MG63 (cell line): ENCODE data around the gene GRB2. TPM values are rescaled to one million over a fixed set of nuclear protein-coding genes. Genes with fewer than 3 reads are reported as not detected.
"Not testable (repeated sequence)": the region's sequence is repeated elsewhere in the genome, so short reads cannot be mapped to it uniquely, and the experiment has no call there.

Experiments used
- DNase-seq: peaks from one replicate; pipeline ENCODE4 v3.0.0-alpha.2; 2020
- H3K27me3 ChIP-seq: fragments of 250-450 bp; sonication (Bioruptor Pico); 2 replicates; pipeline ENCODE4 v1.5.1; 2020; ENCODE audit warnings: mild to moderate bottlenecking, moderate library complexity
- H3K36me3 ChIP-seq: fragments of 250-450 bp; sonication (Bioruptor Pico); 2 replicates; pipeline ENCODE4 v1.5.1; 2020; ENCODE audit warnings: mild to moderate bottlenecking, moderate library complexity
- H3K4me3 ChIP-seq: fragments of 250-450 bp; sonication (Bioruptor Pico); 2 replicates; pipeline ENCODE4 v1.5.1; 2020; ENCODE audit warnings: mild to moderate bottlenecking, moderate library complexity
- H3K9me3 ChIP-seq: fragments of 250-450 bp; sonication (Bioruptor Pico); 2 replicates; pipeline ENCODE4 v1.5.1; 2020; ENCODE audit warnings: mild to moderate bottlenecking, moderate library complexity
- total RNA-seq: library from RNA; depleted of rRNA; stranded (reverse); fragments of >200 nt; shearing (Covaris generic); gene quantifications from 2 replicates; pipeline ENCODE4 v1.2.3, GENCODE V29; 2014; ENCODE audit warnings: low replicate concordance

The GRB2 gene
- total RNA-seq, 1 experiment from 2014 or later: 134 TPM

DNA sequence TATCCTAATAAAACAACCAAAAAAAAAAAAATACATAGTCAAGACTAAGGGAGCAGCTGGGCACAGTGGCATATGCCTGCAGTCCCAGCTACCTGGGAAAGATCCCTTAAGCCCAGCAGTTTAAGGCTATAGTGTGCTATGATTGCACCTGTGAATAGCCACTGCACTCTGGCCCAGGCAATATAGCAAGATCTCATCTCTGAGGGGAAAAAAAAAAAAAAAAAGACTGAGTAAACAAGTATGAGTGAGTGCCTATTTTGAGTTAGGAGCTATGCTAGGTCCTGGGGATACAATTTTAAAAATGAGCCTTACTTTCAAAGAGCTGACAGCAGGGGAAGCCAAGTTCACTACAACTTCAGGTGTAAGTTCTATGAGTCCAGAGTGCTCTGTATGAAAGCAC, 55.4 kb downstream of the GRB2 start:
- no peak for DNase-seq
- Histone ChIP-seq H3K9me3 (no peaks in the 10 kb centered on the region), H3K36me3 (peaks cover 4% of the 10 kb centered on the region; the same call in 1 of the 2 replicates), H3K27me3 (no peaks in the 10 kb centered on the region), H3K4me3 (no peak overlapping the region)

DNA sequence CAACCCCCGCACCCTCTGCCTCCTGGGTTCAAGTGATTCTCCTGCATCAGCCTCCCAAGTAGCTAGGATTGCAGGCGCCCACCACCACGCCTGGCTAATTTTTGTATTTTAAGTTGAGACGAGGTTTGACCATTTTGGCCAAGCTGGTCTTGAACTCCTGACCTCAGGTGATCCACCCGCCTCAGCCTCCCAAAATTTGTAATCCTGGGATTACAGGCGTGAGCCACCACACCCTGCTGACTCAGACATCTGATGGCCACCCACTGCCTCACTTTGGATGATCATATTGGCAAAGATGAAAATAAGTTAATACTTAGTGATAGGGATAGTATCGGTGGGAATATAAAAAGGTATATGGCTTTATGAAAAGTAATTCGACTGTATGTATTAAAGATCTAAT, 55.9 kb downstream of the GRB2 start:
- H3K36me3 ChIP-seq: peaks cover 4% of the 10 kb centered on the region; the same call in 1 of the 2 replicates
- H3K27me3 ChIP-seq: no peaks in the 10 kb centered on the region
- DNase-seq: peak; percentile 22
- no peaks in the 10 kb centered on the region for H3K9me3 ChIP-seq
- no peak overlapping the region for H3K4me3 ChIP-seq

DNA sequence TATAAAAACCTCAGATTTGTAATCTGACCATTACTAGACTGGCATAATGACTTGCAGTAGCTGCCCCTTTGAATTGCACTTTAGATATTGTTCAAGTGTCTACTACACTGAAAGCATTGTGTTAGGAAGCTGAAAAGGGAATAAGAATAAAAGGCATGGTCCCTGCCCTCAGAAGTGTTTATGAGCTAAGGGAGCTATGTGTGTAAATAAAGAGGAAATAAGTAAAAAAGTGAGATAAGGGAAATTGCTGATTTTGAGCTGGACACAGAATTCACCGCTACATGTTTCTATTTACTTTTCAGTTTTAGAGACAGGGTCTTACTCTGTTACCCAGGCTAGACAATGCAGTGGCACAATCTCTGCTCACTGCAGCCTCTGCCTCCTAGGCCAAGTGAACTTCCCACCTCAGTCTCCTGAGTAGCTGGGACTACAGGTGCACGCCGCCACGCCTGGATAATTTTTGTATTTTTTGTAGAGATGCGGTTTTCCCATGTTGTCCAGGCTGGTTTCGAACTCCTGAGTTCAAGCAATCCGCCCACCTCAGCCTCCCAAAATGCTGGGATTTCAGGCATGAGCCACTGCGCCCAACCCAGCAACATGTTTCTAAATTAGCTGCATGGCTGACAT, 57.0 kb downstream of the GRB2 start:
- Histone ChIP-seq H3K27me3 (no peaks in the 10 kb centered on the region), H3K36me3 (no peaks in the 10 kb centered on the region), H3K9me3 (no peaks in the 10 kb centered on the region), H3K4me3 (no peak overlapping the region)
- no peak for DNase-seq

DNA sequence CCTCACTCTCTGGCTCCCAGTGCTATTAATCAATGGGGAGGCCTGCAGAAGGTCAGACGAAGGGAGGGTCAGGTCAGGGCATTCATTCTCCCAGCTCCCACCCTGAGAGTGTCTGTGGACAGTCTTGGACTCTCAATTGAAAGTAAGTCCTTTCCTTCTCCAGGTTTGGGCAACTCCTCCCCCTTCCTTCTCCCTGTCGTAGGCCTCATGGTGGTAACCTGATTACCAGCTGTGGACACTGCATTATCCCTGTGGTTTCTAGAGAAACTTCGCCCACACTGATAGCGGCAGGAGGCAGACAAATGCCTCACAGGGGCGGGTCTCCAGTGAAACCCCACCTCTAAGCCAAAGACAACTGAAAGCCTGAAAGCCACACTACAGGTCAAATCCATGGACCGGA, 58.6 kb downstream of the GRB2 start:
- DNase-seq: no peak
- H3K4me3 ChIP-seq: no peak overlapping the region
- no peaks in the 10 kb centered on the region for H3K36me3 ChIP-seq
- no peaks in the 10 kb centered on the region for H3K9me3 ChIP-seq
- H3K27me3 ChIP-seq: no peaks in the 10 kb centered on the region

DNA sequence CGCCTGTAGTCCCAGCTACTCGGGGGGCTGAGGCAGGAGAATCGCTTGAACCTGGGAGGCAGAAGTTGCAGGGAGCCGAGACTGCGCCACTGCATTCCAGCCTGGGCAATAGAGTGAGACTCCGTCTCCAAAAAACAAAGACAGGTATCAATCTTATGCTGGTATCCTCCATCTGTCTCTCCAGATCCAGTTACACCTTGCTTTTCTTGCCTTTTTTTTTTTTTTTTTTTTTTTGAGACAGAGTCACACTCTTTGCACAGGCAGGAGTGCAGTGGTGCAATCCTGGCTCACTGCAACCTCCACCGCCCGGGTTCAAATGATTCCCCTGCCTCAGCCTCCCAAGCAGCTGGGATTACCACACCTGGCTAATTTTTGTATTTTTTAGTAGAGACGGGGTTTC, 59.1 kb downstream of the GRB2 start:
- H3K36me3 ChIP-seq, H3K27me3 ChIP-seq, H3K9me3 ChIP-seq, DNase-seq, H3K4me3 ChIP-seq: not testable (repeated sequence)

DNA sequence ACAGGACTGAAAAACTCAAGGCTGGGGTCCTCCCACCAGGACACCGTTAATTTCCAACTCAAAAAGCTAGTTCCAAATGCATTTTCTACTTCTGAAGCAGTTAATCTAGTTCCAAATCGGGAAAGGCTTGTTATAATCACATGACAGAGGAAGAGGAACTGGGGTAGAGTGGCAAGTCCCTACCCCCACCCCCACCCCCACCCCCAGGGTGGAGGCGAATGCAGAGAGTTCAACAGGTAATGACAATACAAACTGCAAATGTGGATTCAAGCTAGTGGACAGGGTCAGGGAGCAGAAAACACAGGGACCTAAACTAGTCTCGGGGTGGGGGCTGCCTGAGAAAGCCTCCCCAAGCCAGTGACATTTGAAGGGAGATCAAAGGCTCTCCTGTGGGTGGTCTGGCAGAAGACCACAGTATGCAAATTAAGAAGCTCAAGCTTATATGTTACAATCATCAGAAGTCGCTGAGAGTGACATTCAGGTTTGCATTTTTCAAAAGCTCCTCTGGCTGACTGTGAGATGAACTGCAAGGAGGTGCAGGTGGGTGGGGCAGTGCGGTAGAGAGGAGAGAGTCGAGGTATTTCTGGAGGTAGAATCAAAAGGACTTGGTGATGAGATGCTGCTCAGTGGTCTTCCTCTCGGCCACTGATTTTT, 59.8 kb downstream of the GRB2 start:
- Histone ChIP-seq H3K36me3 (no peaks in the 10 kb centered on the region), H3K4me3 (no peak overlapping the region), H3K9me3 (no peaks in the 10 kb centered on the region), H3K27me3 (no peaks in the 10 kb centered on the region)
- DNase-seq: no peak

DNA sequence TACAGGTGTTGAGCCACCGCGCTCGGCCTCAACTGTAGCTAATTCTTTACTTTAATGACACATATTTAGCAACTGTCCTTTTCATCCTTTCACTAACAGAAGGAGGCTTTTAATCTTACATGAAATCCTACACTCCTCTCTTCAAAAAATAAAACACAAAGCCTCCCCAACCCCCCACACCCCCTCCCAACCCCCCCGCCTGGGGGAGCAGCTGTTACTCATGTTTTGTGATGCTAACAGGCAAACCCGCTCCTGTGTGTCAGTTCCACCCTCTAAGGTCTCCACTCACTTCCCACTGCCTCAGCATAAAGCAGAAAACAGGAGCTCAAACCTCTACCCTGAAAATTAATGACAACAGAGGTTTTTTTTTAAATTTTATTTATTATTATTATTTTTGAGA, 60.8 kb downstream of the GRB2 start:
- Histone ChIP-seq H3K9me3 (no peaks in the 10 kb centered on the region), H3K27me3 (no peaks in the 10 kb centered on the region), H3K36me3 (no peaks in the 10 kb centered on the region), H3K4me3 (no peak overlapping the region)
- DNase-seq: no peak

DNA sequence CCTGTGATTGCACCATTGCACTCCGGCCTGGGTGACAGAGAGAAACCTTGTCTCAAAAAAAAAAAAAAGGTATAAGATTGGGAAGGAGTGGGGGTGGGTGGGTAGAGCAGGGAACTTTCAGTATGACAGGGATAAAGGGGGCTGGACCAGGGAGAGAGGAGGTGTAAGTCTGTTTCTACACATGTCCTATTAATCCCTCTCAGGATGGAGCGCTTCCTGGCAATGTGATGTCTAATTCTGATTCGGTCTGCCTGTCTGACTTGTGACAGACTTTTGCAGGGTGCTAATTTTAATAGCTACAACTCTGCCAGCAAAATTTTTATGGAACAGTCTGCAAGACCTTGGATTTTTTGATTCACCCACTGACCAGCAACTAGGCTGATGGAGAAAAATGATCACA, 62.5 kb downstream of the GRB2 start:
- H3K36me3 ChIP-seq: no peaks in the 10 kb centered on the region
- no peak for DNase-seq
- H3K27me3 ChIP-seq: no peaks in the 10 kb centered on the region
- H3K9me3 ChIP-seq: no peaks in the 10 kb centered on the region
- H3K4me3 ChIP-seq: no peak overlapping the region

DNA sequence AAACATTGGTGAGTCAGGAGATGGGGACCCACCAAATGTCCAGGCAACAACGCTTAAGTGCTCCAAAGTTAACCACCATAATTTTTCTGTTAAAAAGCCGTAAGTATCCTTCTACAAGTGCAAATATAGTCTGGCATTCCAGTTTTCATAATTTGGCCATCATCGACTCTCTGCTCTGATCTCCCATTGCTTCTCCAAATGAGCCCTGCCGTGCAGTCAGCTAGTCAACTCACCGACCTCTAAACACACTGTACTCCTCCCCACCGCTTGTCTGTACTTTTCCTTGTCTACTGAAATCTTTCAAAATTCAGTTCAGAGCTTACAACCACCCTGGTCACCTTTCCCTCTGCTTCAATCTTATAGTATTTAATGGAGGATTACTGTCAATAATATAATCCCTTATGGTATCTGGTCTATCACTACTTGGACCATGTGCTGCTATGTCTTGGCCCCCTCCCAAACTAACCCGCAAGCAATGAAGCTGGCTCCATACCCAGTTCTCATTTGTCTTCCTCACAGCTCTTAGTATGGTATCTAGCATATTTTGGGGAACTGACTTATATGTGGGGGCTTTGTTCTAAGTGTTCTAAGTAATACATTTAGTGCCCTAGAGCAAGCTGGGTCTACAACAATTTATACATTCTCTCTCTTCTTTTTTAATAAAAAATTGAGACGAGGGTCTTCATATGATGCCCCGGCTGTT, 63.5 kb downstream of the GRB2 start:
- H3K9me3 ChIP-seq: no peaks in the 10 kb centered on the region
- no peak overlapping the region for H3K4me3 ChIP-seq
- H3K27me3 ChIP-seq: no peaks in the 10 kb centered on the region
- H3K36me3 ChIP-seq: no peaks in the 10 kb centered on the region
- DNase-seq: no peak

DNA sequence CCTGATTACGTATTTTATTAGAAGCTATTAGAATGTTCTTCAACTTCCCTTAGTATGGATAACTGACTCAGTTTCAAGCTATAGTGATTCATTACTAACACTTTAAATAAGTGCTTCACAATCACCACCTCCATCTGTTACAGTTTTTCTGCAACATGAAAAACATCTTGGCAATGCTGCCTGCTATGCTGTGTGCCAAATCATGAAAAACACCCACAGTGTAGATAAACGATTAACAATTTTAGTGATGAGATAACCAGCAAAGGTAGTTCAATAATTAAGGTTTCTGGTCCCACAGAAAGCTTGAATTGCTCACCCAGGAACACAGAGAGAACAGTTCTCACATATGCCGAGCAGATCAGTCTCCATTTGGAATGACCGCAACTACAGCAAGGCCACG, 64.8 kb downstream of the GRB2 start:
- no peaks in the 10 kb centered on the region for H3K27me3 ChIP-seq
- H3K9me3 ChIP-seq: no peaks in the 10 kb centered on the region
- H3K4me3 ChIP-seq: no peak overlapping the region
- no peak for DNase-seq
- H3K36me3 ChIP-seq: no peaks in the 10 kb centered on the region

DNA sequence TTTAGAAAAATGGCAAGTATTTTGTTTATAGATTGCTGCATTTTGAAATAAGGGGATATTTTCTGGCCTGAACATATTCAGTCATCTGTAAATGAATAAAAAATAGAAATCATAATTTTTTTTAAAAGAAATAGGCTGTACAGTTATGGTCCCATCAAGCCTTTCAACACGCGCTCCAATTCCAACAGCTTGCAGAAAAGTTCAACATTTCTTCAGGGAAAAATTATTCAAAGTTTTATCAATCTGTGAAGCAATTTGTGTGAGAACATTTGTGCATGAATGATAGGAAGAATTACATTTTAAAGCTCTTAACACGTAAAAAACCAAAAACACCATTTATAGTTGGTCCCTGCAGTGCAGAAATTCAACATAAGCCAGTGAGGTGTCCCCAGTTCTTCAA, 65.5 kb downstream of the GRB2 start:
- H3K9me3 ChIP-seq: no peaks in the 10 kb centered on the region
- no peaks in the 10 kb centered on the region for H3K27me3 ChIP-seq
- DNase-seq: no peak
- no peak overlapping the region for H3K4me3 ChIP-seq
- no peaks in the 10 kb centered on the region for H3K36me3 ChIP-seq

DNA sequence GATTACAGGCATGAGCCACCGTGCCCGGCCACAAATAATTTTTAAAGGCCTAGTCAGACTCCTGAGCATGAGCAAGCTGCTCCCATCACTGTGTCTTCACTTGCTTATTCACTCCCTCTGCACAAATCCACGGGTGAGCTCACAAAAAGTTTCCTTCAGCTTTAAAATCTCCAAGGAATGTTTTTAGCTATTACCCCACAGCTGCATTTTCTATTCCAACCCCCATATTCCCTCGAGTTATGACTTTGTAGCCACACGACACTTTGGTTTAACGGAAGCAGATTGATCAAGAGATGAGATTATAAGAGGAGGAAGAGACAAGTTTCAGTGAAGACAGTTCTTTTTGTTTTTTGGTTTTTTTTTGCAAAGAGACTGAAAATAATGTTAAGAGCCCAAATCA, 67.1 kb downstream of the GRB2 start:
- no peaks in the 10 kb centered on the region for H3K27me3 ChIP-seq
- no peak for DNase-seq
- no peaks in the 10 kb centered on the region for H3K9me3 ChIP-seq
- H3K4me3 ChIP-seq: no peak overlapping the region
- no peaks in the 10 kb centered on the region for H3K36me3 ChIP-seq

DNA sequence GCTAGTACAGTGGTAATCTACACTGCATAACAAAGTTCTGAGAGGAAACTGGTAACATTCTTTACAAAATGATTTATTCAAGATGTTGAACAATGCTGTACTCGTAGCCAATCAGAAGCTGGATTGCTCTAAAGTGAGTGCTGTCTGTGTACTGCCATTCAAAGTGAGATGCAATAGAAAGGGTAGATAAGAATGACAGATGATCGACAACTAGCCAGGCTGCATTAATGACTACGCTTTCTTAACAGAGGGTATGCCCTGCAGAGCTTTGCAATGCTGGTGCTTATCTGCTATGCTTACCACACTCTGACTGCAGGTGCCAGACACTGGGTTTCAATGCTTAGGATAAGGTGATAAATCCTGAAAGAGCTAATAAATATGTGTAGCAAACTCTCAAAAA, 70.2 kb downstream of the GRB2 start:
- DNase-seq: no peak
- no peak overlapping the region for H3K4me3 ChIP-seq

DNA sequence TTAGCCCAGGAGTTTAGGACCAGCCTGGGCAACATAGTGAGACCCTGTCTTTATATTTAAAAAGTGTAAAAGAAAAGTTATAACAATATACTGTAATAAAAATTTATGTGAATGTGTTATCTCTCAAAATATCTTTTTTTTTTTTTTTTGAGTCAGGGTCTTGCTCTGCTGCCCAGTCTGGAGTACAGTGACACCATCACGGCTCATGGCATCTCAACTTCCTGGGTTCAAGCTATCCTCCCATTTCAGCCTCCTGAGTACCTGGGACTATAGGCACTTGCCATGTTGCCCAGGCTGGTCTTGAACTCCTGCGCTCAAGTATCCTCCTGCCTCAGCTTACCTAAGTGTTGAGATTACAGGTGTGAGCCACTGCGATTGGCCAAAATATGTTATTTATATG, 70.8 kb downstream of the GRB2 start:
- no peak overlapping the region for H3K4me3 ChIP-seq
- H3K36me3 ChIP-seq: peaks cover 5% of the 10 kb centered on the region
- H3K27me3 ChIP-seq: no peaks in the 10 kb centered on the region
- H3K9me3 ChIP-seq: no peaks in the 10 kb centered on the region
- no peak for DNase-seq

More for the DNA sequence above, 70.2 kb downstream of the GRB2 start:
- Histone ChIP-seq H3K36me3 (peaks cover 5% of the 10 kb centered on the region), H3K9me3 (no peaks in the 10 kb centered on the region), H3K27me3 (no peaks in the 10 kb centered on the region)

DNA sequence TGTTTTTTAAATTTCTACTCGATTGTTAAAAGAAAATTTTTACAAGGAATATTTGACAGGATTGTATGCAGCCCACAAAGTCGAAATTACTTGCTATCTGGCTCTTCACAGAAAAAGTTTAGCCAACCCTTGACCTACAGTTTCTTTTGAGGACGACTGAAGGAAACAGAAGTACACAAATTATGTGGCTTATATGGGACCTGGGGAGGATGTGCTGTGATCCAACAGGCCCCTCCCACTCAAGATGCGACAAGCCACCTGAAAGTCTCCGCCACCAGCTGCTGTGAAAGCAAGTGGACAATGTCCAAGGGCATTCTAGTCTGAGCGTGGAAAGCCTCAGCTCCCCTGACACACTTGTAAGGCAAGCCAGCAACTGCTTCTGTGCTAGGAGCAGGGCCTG, 73.8 kb downstream of the GRB2 start:
- DNase-seq: no peak
- Histone ChIP-seq H3K9me3 (no peaks in the 10 kb centered on the region), H3K36me3 (peaks cover 5% of the 10 kb centered on the region), H3K27me3 (no peaks in the 10 kb centered on the region), H3K4me3 (no peak overlapping the region)

DNA sequence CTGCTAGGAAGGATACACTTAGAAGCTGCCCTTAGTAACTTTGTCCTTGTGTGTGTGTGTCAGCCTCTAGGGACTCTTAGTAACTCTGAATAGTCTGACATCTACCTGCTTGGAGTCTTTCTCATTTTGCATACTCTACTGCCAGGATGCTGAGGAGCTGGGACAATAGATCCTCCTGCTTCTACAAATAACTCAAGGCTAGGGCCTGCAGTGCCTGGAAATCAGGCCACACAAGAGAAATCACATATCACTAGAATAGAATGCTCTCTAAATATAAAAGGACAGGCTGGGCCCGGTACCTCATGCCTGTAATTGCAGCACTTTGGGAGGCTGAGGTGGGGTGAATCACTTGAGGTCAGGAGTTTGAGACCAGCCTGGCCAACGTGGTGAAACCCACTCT, 77.7 kb downstream of the GRB2 start:
- Histone ChIP-seq H3K36me3 (peaks cover 21% of the 10 kb centered on the region), H3K4me3 (no peak overlapping the region), H3K9me3 (no peaks in the 10 kb centered on the region), H3K27me3 (no peaks in the 10 kb centered on the region)
- DNase-seq: no peak

DNA sequence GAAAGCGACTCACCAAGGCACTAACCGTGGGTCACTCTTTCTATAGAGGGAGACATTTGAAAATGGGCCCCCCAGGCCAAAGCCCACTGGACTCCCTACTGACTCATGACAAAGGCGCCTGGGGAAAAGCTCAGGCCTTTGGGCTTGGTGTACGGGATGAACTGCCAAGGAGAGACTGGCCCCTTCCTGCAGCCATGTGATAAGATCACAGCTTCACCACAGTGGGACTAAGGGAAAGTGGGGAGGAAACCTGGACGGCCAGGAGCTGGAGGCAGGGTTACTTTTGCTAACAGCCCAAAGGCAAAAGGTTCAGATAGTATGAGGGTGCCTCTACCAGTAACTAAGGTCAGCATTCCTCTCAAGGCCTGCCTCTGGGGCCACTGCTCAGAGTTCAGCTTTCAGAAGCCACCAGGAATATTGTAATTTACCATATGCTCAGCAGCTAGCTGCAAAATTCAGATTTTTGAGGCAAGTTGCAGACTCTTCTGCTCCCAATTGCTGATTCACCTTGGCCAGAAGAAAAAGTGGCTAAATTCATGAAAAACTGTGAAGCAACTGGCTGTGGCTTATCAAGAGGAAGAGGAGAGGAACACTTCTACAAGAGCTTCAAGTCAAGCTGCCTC, 79.1 kb downstream of the GRB2 start:
- Histone ChIP-seq H3K36me3 (peaks cover 35% of the 10 kb centered on the region), H3K27me3 (no peaks in the 10 kb centered on the region), H3K4me3 (no peak overlapping the region), H3K9me3 (no peaks in the 10 kb centered on the region)
- no peak for DNase-seq
